H1 (cell line): ENCODE results near the gene SRPRB.

Experiments used
- ATF3 ChIP-seq: IDR thresholded peaks from 2 replicates; pipeline ENCODE4 v1.6.1; 2011; ENCODE audit warnings: low read depth, mild to moderate bottlenecking, low read length; ENCODE audit not compliant: insufficient read depth
- BCL11A ChIP-seq, 2 experiments: IDR thresholded peaks; one replicate each; pipeline ENCODE4 v1.6.1; 2011; ENCODE audit warnings: low read depth in 2 of 2, low read length in 2 of 2, mild to moderate bottlenecking in 2 of 2
- EZH2 ChIP-seq: fragments of 200-600 bp; sonication (generic); IDR thresholded peaks from 2 replicates; pipeline ENCODE4 v1.7.1; 2012; ENCODE audit warnings: low read depth, mild to moderate bottlenecking, moderate library complexity, low read length, inconsistent platforms; ENCODE audit not compliant: severe bottlenecking
- JUND ChIP-seq: IDR thresholded peaks from 2 replicates; pipeline ENCODE4 v1.6.1; 2011; ENCODE audit warnings: mild to moderate bottlenecking, improper control_type of control experiment, low read length
- MAX ChIP-seq: IDR thresholded peaks from 2 replicates; pipeline ENCODE4 v1.6.1; 2012; ENCODE audit warnings: inconsistent platforms
- POLR2A ChIP-seq, 2 experiments: IDR thresholded peaks; 1 replicate in 1 of 2; 2 replicates in 1 of 2; pipeline ENCODE4 v1.6.1; 2011; ENCODE audit warnings: low read depth in 2 of 2, low read length in 2 of 2, mild to moderate bottlenecking in 2 of 2; ENCODE audit errors: control extremely low read depth in 1 of 2
- RNF2 ChIP-seq: fragments of 200-900, 300-1000 bp; sonication (generic); IDR thresholded peaks from 2 replicates; pipeline ENCODE4 v1.7.1; 2016; ENCODE audit warnings: borderline replicate concordance, low read depth, mild to moderate bottlenecking, antibody characterized with exemption, low read length; ENCODE audit not compliant: poor library complexity, severe bottlenecking; ENCODE audit errors: missing control alignments
- SIN3A ChIP-seq, 2 experiments: IDR thresholded peaks in 1 of 2; conservative IDR thresholded peaks in 1 of 2; 2 replicates each; pipeline ENCODE4 v1.6.1; 2011 to 2012; ENCODE audit warnings: low read length in 2 of 2, improper control_type of control experiment in 1 of 2, low read depth in 1 of 2, mild to moderate bottlenecking in 1 of 2
- SUZ12 ChIP-seq: fragments of 200-600 bp; sonication (generic); IDR thresholded peaks from 2 replicates; pipeline ENCODE4 v1.6.1; 2012; ENCODE audit warnings: mild to moderate bottlenecking, inconsistent platforms, low read length, moderate library complexity, mixed read lengths
- TAF1 ChIP-seq: IDR thresholded peaks from 2 replicates; pipeline ENCODE4 v1.6.1; 2011; ENCODE audit warnings: mild to moderate bottlenecking, low read depth, low read length
- ZNF274 ChIP-seq: IDR thresholded peaks from 2 replicates; pipeline ENCODE4 v1.7.0; 2012; ENCODE audit warnings: low read length, borderline replicate concordance; ENCODE audit errors: extremely low read depth
- TF ChIP-seq, protein P1 (sequence below), 3 experiments: IDR thresholded peaks; 1 replicate in 2 of 3; 2 replicates in 1 of 3; pipeline versions ENCODE4 v1.5.1 to v1.6.1; 2011; ENCODE audit warnings: low read length in 3 of 3, mild to moderate bottlenecking in 3 of 3, inconsistent platforms in 2 of 3, low read depth in 1 of 3, moderate library complexity in 1 of 3; ENCODE audit not compliant: insufficient read depth in 1 of 3; ENCODE audit errors: control extremely low read depth in 1 of 3
- TF ChIP-seq, protein P2 (sequence below): IDR thresholded peaks from 2 replicates; pipeline ENCODE4 v1.6.1; 2012; ENCODE audit warnings: low read length, inconsistent platforms

- TF ChIP-seq, protein P1, sequence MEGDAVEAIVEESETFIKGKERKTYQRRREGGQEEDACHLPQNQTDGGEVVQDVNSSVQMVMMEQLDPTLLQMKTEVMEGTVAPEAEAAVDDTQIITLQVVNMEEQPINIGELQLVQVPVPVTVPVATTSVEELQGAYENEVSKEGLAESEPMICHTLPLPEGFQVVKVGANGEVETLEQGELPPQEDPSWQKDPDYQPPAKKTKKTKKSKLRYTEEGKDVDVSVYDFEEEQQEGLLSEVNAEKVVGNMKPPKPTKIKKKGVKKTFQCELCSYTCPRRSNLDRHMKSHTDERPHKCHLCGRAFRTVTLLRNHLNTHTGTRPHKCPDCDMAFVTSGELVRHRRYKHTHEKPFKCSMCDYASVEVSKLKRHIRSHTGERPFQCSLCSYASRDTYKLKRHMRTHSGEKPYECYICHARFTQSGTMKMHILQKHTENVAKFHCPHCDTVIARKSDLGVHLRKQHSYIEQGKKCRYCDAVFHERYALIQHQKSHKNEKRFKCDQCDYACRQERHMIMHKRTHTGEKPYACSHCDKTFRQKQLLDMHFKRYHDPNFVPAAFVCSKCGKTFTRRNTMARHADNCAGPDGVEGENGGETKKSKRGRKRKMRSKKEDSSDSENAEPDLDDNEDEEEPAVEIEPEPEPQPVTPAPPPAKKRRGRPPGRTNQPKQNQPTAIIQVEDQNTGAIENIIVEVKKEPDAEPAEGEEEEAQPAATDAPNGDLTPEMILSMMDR (IDR thresholded peaks at IDR 0.05; ENCODE audit: control extremely low read depth in 1 of 3, insufficient read depth in 1 of 3, low read depth in 1 of 3, low read length in 3 of 3): no peak
- TF ChIP-seq SIN3A (conservative IDR thresholded peaks at IDR 0.05 in 1 of 2, IDR thresholded peaks at IDR 0.05 in 1 of 2; ENCODE audit: low read depth in 1 of 2, low read length in 2 of 2) (no peak), ATF3 (no peak), POLR2A (IDR thresholded peaks at IDR 0.05; ENCODE audit: control extremely low read depth in 1 of 2, low read depth in 2 of 2, low read length in 2 of 2) (no peak), TAF1 (no peak), MAX (no peak), ZNF274 (no peak), BCL11A (IDR thresholded peaks at IDR 0.05; ENCODE audit: low read depth in 2 of 2, low read length in 2 of 2) (no peak), EZH2 (no peak), SUZ12 (no peak), RNF2 (no peak), JUND (no peak)
- TF ChIP-seq, protein P2, sequence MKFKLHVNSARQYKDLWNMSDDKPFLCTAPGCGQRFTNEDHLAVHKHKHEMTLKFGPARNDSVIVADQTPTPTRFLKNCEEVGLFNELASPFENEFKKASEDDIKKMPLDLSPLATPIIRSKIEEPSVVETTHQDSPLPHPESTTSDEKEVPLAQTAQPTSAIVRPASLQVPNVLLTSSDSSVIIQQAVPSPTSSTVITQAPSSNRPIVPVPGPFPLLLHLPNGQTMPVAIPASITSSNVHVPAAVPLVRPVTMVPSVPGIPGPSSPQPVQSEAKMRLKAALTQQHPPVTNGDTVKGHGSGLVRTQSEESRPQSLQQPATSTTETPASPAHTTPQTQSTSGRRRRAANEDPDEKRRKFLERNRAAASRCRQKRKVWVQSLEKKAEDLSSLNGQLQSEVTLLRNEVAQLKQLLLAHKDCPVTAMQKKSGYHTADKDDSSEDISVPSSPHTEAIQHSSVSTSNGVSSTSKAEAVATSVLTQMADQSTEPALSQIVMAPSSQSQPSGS: no peak
Observed at GRCh38 chr3:133760916-133761315, 44.7 kb upstream of the SRPRB start.
